HepG2 (cell line): ENCODE results near the gene NRSN2. TPM values are rescaled to one million over a fixed set of nuclear protein-coding genes. Genes with fewer than 3 reads are reported as not detected.

Source experiments
- ARID3A ChIP-seq: IDR thresholded peaks from 2 replicates; pipeline ENCODE4 v1.6.1; 2012; ENCODE audit warnings: low read depth, low read length, improper control_type of control experiment
- HIC2 ChIP-seq: sonication (generic); formaldehyde crosslinking; IDR thresholded peaks from 2 replicates; pipeline ENCODE4 v1.9.0; 2022; ENCODE audit warnings: low read depth, missing genetic modification reagents
- MLLT10 ChIP-seq: sonication (generic); formaldehyde crosslinking; IDR thresholded peaks from 2 replicates; pipeline ENCODE4 v1.4.0; 2020; ENCODE audit warnings: missing genetic modification reagents
- ZFP90 ChIP-seq: sonication (generic); formaldehyde crosslinking; IDR thresholded peaks from 2 replicates; pipeline ENCODE4 v1.8.0; 2022; ENCODE audit warnings: missing genetic modification reagents, mild to moderate bottlenecking, inconsistent platforms, borderline replicate concordance
- ZNF724P ChIP-seq: sonication (generic); formaldehyde crosslinking; IDR thresholded peaks from 2 replicates; pipeline ENCODE4 v1.8.0; 2022; ENCODE audit warnings: missing genetic modification reagents, borderline replicate concordance
- polyA plus RNA-seq, 8 experiments: library from polyadenylated mRNA; depleted of rRNA in 3 of 8; stranded (reverse) in 7 of 8; unstranded in 1 of 8; fragments of >200 nt; fragmentation: Illumina TruSeq in 4 of 8; extraction: Trizol in 4 of 8; gene quantifications; 2 replicates each; pipeline versions ENCODE4 v1.2.1 to v1.2.3, GENCODE V29; 2011 to 2016; ENCODE audit warnings: low read depth in 4 of 8, missing spikeins in 1 of 8, mixed read lengths in 1 of 8; ENCODE audit not compliant: insufficient read depth in 1 of 8
- total RNA-seq, 5 experiments: library from RNA; depleted of rRNA; stranded (reverse); fragments of >200 nt; fragmentation: Illumina TruSeq; extraction: Trizol; gene quantifications; 2 replicates each; pipeline ENCODE4 v1.2.3, GENCODE V29; 2016; ENCODE audit warnings: low read depth in 1 of 5
- TF ChIP-seq, protein P1 (sequence below): IDR thresholded peaks from 2 replicates; pipeline ENCODE4 v1.6.1; 2016; ENCODE audit warnings: mild to moderate bottlenecking
- TF ChIP-seq, protein P2 (sequence below): sonication (generic); formaldehyde crosslinking; IDR thresholded peaks from 2 replicates; pipeline ENCODE4 v1.4.0; 2020; ENCODE audit warnings: missing genetic modification reagents
- TF ChIP-seq, protein P3 (sequence below): IDR thresholded peaks from 2 replicates; pipeline ENCODE4 v1.6.1; 2016; ENCODE audit warnings: low read depth, missing genetic modification reagents, missing compliant biosample characterization

The NRSN2 gene
- total and polyA plus RNA-seq, 2 of the 13 experiments (the other 11 are each of a cell fraction or from before 2014, with no cell fraction given) = 32.3 to 49.4 TPM

- TF ChIP-seq, protein P1, sequence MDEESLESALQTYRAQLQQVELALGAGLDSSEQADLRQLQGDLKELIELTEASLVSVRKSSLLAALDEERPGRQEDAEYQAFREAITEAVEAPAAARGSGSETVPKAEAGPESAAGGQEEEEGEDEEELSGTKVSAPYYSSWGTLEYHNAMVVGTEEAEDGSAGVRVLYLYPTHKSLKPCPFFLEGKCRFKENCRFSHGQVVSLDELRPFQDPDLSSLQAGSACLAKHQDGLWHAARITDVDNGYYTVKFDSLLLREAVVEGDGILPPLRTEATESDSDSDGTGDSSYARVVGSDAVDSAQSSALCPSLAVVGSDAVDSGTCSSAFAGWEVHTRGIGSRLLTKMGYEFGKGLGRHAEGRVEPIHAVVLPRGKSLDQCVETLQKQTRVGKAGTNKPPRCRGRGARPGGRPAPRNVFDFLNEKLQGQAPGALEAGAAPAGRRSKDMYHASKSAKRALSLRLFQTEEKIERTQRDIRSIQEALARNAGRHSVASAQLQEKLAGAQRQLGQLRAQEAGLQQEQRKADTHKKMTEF (CRISPR knock-in tag) = no peak
- TF ChIP-seq MLLT10 (CRISPR knock-in tag) (no peak), ARID3A (0 out of 2 replicates have a peak, but pooled peaks have one; percentile 17), ZNF724P (CRISPR knock-in tag) (no peak), ZFP90 (no peak), HIC2 (CRISPR knock-in tag) (peak; percentile 65; the same call in 1 of the 2 replicates)
- TF ChIP-seq, protein P2, sequence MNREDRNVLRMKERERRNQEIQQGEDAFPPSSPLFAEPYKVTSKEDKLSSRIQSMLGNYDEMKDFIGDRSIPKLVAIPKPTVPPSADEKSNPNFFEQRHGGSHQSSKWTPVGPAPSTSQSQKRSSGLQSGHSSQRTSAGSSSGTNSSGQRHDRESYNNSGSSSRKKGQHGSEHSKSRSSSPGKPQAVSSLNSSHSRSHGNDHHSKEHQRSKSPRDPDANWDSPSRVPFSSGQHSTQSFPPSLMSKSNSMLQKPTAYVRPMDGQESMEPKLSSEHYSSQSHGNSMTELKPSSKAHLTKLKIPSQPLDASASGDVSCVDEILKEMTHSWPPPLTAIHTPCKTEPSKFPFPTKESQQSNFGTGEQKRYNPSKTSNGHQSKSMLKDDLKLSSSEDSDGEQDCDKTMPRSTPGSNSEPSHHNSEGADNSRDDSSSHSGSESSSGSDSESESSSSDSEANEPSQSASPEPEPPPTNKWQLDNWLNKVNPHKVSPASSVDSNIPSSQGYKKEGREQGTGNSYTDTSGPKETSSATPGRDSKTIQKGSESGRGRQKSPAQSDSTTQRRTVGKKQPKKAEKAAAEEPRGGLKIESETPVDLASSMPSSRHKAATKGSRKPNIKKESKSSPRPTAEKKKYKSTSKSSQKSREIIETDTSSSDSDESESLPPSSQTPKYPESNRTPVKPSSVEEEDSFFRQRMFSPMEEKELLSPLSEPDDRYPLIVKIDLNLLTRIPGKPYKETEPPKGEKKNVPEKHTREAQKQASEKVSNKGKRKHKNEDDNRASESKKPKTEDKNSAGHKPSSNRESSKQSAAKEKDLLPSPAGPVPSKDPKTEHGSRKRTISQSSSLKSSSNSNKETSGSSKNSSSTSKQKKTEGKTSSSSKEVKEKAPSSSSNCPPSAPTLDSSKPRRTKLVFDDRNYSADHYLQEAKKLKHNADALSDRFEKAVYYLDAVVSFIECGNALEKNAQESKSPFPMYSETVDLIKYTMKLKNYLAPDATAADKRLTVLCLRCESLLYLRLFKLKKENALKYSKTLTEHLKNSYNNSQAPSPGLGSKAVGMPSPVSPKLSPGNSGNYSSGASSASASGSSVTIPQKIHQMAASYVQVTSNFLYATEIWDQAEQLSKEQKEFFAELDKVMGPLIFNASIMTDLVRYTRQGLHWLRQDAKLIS = no peak; the same call in 1 of the 2 replicates
- TF ChIP-seq, protein P3, sequence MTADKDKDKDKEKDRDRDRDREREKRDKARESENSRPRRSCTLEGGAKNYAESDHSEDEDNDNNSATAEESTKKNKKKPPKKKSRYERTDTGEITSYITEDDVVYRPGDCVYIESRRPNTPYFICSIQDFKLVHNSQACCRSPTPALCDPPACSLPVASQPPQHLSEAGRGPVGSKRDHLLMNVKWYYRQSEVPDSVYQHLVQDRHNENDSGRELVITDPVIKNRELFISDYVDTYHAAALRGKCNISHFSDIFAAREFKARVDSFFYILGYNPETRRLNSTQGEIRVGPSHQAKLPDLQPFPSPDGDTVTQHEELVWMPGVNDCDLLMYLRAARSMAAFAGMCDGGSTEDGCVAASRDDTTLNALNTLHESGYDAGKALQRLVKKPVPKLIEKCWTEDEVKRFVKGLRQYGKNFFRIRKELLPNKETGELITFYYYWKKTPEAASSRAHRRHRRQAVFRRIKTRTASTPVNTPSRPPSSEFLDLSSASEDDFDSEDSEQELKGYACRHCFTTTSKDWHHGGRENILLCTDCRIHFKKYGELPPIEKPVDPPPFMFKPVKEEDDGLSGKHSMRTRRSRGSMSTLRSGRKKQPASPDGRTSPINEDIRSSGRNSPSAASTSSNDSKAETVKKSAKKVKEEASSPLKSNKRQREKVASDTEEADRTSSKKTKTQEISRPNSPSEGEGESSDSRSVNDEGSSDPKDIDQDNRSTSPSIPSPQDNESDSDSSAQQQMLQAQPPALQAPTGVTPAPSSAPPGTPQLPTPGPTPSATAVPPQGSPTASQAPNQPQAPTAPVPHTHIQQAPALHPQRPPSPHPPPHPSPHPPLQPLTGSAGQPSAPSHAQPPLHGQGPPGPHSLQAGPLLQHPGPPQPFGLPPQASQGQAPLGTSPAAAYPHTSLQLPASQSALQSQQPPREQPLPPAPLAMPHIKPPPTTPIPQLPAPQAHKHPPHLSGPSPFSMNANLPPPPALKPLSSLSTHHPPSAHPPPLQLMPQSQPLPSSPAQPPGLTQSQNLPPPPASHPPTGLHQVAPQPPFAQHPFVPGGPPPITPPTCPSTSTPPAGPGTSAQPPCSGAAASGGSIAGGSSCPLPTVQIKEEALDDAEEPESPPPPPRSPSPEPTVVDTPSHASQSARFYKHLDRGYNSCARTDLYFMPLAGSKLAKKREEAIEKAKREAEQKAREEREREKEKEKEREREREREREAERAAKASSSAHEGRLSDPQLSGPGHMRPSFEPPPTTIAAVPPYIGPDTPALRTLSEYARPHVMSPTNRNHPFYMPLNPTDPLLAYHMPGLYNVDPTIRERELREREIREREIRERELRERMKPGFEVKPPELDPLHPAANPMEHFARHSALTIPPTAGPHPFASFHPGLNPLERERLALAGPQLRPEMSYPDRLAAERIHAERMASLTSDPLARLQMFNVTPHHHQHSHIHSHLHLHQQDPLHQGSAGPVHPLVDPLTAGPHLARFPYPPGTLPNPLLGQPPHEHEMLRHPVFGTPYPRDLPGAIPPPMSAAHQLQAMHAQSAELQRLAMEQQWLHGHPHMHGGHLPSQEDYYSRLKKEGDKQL (CRISPR knock-in tag) = no peak
Observed at GRCh38 chr20:400128-400453, 53.2 kb downstream of the NRSN2 start (continued).
